Inflammatory macrophage (primary cell): Measurements from ENCODE around the gene NPPB.

Experiments
- DNase-seq, 2 donors: peaks; one replicate each; pipeline ENCODE4 v3.0.0-alpha.2; 2020 to 2022

Gene NPPB

DNA sequence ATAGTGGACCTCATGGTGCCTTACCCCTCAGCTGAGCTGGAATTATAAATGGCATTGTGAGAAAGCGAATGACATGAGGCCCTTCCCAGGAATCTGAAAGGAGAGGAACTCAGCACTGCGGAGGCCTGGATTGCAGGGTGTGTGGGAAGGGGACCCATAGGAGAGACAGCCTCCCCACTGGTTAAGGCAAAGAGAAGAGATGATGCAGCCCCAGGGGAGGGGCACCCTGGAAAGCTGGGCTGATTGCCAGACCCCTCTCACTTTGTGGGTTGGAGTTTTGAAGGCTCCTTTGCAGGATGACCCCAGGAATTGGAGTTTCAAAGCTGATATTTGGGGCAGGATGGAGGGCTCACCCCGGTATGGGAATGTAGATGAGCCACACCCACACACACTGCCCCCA is 2.0 kb downstream of the NPPB start:
- DNase-seq: no peak

- DNase-seq: no peak
Observed at GRCh38 chr1:11855430-11855829, 3.3 kb downstream of the NPPB start.

DNA sequence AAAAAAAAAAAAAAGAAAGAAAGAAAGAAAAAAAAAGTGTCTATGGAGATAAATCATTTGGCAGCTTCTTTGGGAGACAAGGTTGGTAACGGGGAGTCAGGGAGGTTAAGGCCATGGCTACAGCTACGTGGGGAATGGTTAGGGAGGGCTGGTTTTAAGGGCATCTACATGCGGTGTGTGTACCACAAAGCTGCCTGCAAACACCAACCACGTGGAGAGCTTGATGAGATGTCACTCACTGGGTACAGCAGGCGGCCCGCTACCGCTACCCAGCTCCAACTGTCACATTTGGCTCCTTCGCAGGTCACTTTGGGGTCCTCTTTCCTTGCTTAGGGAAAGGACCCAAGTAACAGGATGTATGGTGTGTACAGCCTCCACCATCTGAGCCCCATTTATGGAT is 4.2 kb downstream of the NPPB start:
- no peak for DNase-seq

DNA sequence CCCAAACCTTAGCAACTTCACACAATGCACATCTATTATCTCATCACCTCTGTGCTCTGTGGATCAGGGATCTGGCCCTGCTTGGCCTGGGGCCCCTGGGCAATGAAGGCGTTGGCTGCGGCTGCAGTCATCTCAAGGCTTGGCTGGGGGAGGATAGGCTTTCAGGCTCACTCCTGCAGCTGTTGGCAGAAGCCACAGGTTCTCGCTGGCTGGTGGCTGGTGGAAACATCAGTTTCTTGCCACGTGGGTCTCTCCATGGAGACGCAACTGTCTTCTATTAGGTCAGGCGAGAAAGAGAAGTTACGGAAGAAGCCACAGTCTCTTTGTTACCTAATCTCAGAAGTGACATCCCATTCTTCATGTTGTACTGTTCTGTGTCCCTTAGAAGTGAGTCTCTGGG is 7.6 kb downstream of the NPPB start:
- DNase-seq: peak; percentile 80

GRCh38 chr1:11850156-11850555 is 8.6 kb downstream of the NPPB start:
- DNase-seq: no peak

- DNase-seq: no peak
Observed at GRCh38 chr1:11848373-11848700, 10.4 kb downstream of the NPPB start.

DNA sequence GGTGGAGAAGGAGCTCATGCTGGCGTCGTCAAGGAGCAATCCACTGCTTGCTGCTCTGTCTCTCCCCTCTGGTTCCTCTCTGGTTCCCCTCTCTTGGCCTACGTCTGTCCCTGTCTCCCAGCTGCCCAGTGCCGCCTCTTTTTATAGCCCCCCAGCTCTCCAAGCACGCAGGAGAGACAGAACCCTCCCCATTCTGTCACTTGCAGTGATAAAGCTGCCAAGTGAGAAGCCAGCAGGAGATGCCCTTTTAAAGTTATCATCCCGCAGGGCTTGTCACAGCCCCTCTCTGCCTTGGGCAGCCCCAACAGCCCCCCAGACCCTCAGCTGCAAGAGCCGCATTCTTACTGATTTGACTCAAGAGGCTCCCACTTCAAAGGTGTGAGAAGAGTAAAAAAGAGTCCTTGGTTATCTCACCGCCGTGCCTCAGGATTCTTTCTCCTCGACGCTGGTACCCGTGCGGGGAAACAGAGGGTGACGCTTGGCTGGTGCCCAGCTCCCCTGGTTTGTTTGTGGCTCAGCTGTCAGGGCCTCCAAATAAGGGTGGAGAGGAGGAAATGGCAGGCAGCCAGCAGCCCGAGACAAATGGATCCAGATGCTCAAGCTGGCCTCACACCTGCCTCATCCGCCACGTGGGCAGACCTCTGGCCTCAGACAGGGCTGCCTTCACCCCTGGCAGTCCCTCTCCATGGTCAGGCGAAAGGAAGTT is 10.9 kb downstream of the NPPB start, which contains the start of gene NPPA:
Gene NPPA, minus strand, starts transcription at position 117 of the 706 bp plus-strand sequence. Its CDS starts 99 bp downstream, at position 18.
- DNase-seq: no peak

DNA sequence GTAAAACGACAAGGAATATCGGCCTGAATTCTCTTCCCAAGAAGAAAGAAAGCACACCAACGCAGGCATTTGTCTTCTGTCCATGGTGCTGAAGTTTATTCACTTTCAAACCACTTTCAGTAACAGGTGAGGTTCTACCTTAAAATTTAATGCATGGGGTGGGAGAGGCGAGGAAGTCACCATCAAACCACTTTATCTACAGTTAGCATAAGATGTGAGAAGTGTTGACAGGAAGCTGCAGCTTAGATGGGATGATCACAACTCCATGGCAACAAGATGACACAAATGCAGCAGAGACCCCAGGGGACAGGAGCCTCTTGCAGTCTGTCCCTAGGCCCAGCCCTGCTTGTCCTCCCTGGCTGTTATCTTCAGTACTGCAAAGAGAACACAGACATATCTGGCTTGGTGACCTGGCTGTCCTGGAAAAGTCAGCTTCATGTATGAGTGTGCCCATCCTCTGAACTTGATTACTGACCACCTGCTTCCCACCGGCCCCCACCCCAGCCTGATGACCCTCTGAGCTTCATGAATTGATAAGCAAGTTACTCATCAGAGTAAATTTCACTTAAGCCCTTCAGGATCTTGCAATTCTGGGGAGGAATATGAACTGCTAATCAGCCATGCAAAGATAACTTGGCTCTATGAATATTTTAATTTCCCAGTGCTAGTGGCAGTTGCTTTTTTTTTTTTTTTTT is 13.0 kb downstream of the NPPB start:
- no peak for DNase-seq

GRCh38 chr1:11842154-11843041 is 16.3 kb downstream of the NPPB start:
- peak; percentile 64 to 66 for DNase-seq

- DNase-seq: peak; percentile 11 to 15
Observed at GRCh38 chr1:11841245-11842153, 17.2 kb downstream of the NPPB start.

DNA sequence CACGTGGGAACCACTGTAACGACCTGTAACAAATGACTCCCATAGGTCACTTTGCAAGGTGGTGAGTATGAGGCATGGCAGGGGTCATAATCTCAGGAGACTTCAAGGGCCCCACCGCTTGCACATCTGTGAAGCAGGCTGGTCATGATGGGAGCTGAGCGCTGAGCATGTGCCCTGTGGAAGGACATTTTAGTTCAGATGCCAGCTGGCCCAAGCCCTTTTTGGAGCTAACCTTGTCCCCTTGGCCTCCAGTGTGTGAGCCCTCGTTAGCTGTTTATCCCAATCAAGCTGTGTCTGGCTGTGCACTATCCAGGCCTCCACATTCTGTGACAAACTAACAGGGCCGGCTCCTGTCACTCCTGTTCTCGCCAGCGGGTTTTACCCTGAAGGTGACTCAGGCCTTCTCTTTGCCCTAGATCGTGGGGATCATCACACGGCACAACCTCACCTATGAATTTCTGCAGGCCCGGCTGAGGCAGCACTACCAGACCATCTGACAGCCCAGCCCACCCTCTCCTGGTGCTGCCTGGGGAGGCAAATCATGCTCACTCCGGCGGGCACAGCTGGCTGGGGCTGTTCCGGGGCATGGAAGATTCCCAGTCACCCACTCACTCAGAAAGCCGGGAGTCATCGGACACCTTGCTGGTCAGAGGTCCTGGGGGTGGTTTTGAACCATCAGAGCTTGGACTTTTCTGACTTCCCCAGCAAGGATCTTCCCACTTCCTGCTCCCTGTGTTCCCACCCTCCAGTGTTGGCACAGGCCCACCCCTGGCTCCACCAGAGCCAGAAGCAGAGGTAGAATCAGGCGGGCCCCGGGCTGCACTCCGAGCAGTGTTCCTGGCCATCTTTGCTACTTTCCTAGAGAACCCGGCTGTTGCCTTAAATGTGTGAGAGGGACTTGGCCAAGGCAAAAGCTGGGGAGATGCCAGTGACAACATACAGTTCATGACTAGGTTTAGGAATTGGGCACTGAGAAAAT is 18.7 kb downstream of the NPPB start:
- no peak for DNase-seq

DNA sequence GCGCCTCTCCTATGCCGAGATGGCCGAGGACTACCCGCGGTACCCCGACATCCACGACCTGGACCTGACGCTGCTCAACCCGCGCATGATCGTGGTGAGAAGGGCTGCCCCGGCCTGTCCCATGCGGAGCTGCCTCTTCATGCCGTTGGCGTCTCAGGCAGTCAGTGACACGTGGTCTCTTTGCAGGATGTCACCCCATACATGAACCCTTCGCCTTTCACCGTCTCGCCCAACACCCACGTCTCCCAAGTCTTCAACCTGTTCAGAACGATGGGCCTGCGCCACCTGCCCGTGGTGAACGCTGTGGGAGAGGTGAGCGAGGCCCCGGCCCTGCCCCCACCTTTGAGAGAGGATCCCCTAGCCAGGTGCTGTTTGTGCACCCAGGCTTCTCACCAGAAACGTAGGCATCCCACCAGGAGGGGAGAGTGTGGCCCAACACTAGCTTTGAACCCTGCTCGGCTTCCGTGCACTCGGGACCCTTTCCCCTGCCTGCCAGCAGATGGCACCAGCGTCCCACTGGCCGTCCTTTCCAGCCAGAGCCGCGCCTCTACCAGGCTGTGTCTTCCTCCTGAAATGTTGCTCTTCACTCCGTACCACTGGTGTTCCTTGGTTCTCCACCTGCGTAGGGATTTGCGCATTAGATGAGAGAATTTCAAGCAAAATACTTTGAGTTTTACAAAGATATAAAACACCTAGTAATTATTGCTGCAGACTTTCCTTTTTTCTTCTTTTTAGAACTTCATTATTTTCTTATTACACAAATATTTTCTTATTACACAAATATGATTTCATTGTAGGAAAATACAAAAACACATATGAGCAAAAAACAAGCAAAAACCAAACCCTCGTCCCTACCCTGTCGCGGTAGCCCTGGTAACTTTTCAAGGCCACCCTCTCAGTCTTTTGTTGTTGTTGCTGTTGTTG is 20.1 kb downstream of the NPPB start:
- peak; percentile 55 to 68 for DNase-seq

- DNase-seq: no peak
Observed at GRCh38 chr1:11837767-11838348, 20.9 kb downstream of the NPPB start.

GRCh38 chr1:11836955-11837766 is 21.6 kb downstream of the NPPB start:
- no peak for DNase-seq

GRCh38 chr1:11835441-11836225 is 23.1 kb downstream of the NPPB start:
- DNase-seq: no peak

GRCh38 chr1:11833900-11834299 is 24.8 kb downstream of the NPPB start:
- no peak for DNase-seq

DNA sequence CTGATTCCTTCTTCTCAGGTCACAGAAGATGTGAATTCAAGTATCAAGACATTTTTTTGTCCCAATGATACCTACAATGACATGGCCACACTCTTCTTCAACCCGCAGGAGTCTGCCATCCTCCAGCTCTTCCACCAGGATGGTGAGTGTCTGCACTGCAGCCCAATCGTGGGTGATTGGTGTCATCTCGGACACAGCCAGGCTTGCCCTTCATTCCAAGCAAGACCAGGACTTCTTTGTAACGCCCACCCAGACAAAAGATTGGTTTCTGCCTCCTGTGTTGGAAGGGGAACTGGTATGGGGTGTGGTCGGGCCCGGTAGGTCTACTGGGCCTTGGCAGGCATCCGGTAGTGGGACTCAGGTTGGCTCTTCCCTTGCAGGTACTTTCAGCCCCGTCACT is 25.2 kb downstream of the NPPB start:
- no peak for DNase-seq
